ENCODE results near the gene LDLRAD2. TPM values are rescaled to one million over a fixed set of nuclear protein-coding genes. Genes with fewer than 3 reads are reported as not detected.

Gene LDLRAD2
- total RNA-seq, 1 donor from 2014 or later: not detected

DNA sequence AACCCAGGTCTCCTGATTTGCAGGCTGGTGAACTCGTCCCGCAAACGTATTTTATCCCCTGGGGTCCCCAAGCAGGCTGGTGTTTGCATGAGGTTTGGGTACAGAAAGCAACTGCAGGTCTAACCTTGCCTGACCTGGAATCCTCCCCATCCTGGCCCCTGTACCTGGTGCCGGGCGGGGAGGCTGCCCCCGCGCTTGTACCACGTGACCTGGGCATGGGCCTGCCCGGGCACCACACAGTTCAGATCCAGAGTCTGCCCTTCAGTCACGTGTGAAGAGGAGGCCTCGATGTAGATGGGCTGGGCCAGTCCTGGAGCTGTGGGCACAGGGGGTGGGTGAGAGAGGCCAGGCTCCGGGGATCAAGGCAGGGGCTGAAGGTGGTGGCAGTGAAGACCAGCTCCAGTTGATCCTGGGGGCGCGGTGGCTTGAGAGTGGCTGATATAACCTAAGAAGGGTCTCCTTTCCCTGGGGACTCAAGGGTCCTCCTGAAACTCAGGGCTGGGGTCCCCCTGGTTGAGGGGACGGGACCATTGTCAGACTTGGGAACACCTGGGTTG, 30.6 kb downstream of the LDLRAD2 start:
- intact Hi-C loops (cut with micrococcal nuclease): no loop called here

DNA sequence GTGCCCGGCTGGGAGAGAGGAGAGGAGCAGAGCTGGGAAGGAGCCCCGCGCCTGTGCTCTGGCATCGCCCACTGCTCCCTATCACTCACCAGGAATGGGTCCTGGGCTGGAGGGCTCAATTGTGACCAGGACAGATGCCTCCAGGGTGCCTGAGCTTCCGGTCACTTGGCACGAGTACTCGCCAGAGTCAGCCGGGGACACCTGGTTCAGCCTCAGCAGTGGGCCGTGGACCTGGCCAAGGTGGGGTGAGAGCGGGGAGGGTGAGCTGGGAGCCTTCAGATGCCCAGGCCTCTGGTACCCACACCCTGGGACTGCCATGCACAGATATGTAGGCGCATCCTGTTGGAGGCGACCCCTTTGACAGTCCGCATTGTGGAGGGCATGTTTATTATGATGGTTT, 31.1 kb downstream of the LDLRAD2 start:
- intact Hi-C loops (cut with micrococcal nuclease): no loop called here

DNA sequence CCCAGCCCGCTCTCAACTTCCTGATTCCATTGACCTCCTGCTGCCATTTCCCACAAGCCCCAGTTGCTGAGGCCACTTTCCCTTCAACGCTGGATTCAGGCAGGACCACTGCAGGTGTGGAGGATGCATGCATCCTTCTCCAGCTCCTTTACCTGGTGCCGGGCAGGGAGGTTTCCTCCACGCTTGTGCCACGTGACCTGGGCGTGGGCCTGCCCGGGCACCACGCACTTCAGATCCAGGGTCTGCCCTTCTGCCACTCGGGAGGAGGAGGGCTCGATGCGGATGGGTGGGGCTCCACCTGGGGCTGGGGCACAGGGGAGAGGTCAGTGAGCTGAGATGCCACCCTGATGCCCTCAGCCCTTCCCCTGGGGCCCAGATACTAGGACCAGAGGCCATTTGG, 31.9 kb downstream of the LDLRAD2 start:
- intact Hi-C loops (cut with micrococcal nuclease): no loop called here

DNA sequence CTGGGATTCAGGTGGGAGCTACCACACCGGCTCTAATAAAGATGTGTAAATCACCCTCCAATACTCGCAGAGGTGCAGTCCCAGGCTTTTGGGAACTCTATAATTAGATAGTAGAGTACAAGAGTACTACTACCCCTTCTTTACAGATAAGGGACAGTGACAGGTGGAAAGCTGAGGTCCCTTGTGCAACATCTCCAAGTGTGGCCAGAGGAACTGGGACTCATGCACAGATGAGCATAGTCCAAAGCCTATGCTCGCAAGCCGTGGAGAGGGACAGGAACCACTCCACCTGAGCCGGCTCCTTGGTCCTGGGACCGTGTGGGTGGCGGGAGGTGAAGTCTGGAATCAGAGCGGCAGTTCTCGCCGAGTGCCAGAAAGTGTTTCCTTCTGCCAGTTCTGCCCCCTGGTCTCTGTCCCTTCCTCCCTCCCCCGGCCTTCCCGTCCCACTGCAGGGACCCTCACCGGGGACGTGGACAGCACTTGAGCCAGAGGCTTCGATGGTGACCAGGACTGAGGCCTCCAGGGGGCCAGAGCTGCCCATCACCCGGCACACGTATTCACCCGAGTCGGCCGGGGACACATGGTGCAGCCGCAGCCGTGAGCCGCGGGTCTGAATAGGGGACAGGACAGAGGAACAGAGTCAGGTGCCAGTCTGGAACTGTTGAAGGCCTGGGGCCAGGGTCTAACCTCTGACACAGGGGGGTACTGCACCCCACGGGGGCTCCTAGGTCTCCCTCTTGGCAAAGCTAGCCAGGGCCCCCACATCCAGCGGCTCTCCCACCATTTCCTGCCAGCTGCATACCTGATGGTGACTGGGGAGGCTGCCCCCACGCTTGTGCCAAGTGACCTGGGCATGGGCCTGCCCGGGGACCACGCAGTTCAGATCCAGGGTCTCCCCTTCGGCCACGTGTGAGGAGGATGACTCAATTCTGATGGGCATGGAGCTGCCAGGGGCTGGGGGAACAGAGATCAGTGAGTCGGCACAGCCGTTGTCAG, 33.9 kb downstream of the LDLRAD2 start:
- intact Hi-C loops (cut with micrococcal nuclease): no loop called here

DNA sequence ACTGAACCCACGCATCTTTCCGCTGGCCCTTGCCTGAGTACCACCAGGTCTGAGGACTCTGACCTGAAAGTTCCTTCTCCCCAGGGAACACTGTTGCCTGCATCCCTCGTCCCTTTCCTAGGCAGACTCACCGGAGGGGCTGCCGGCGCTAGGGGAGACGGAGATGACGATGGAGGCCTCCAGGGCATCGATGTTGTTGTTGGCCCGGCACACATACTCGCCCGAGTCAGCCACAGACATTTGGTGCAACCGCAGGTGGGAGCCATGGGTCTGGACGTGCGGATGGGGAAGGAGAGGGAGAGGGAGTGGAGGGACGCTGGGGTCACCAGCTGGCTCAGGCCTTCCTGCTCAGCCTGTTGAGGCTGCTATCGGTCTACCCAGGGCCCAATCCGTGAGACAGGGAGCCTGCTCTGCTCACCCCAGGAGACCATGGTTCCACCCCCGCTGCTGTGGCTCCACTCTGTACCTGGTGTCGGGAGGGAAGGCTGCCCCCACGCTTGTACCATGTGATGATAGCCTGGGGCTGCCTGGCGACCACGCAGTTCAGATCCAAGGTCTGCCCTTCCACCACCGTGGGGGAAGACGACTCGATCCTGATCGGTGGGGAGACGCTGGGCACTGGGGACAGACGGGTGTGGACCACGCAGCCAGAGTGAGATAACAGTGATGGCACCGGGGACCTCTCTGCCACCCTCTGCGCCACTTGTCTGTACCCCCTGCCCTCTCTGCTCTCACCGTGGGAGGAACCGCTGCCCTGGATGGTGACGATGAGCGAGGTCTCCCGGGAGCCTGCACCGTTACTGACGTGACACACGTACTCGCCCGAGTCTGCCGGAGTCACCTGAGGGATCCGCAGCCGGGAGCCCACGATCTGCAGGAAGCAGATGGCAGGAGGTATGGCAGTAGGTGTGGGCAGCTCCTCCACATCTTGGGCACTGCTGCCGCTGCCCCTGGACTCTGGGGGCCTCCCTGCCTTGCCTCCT, 35.4 kb downstream of the LDLRAD2 start:
- intact Hi-C loops (cut with micrococcal nuclease): no loop called here

DNA sequence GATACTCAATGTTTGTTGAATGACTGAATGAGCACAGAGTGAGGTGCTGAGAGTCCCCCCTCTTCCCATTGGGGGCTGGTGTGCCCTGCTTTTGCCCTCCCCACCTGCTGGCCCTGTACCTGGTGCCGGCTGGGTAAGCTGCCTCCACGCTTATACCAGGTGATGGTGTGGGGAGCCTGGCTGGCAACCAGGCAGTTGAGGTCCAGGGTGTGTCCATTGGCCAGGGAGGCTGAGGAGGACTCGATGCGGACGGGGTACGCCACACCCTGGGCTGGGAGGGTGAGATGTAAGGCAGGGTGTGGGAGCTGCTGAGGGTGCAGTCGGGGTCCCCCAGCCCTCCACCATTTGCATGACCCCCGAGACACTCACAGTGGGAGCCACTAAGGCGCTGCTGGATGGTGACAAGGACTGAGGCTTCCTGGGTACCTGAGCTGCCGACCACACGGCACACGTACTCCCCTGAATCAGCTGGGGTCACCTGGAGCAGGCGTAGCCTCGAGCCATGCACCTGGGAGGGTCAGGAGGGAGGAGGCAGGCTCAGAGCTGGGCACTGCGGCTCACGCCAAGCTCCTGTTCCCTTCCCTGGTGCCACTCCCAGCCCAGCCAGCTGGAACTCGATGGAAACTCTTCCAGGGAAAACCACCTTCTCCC, 36.6 kb downstream of the LDLRAD2 start:
- intact Hi-C loops (cut with micrococcal nuclease): no loop called here

DNA sequence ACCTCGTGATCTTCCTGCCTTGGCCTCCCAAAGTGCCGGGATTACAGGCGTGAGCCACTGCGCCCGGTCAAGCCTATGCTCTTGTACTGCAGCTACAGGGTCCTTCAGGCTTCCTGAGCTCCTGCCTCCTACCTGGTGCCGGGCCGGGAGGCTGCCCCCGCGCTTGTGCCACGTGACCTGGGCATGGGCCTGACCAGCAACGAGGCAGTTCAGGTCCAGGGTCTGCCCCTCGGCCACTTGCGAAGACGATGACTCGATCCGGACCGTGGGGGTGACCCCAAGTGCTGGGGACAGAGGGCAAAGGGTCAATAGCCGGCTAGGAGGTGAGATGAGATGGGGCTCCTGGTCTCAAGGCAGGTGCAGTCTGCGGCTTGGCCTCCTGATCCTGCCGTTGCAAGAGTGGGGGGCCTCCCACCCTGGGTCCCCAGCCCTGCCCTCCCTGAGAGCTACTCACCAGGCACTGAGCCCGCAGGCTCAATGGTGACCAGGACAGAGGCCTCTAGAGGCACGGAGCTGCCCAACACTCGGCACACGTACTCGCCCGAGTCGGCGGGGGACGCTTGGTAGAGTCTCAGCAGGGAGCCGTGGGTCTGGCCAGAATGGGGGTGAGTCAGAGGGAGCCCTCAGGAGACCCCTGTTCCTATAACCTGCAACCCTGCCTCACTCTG, 38.0 kb downstream of the LDLRAD2 start:
- intact Hi-C loops (cut with micrococcal nuclease): no loop called here

DNA sequence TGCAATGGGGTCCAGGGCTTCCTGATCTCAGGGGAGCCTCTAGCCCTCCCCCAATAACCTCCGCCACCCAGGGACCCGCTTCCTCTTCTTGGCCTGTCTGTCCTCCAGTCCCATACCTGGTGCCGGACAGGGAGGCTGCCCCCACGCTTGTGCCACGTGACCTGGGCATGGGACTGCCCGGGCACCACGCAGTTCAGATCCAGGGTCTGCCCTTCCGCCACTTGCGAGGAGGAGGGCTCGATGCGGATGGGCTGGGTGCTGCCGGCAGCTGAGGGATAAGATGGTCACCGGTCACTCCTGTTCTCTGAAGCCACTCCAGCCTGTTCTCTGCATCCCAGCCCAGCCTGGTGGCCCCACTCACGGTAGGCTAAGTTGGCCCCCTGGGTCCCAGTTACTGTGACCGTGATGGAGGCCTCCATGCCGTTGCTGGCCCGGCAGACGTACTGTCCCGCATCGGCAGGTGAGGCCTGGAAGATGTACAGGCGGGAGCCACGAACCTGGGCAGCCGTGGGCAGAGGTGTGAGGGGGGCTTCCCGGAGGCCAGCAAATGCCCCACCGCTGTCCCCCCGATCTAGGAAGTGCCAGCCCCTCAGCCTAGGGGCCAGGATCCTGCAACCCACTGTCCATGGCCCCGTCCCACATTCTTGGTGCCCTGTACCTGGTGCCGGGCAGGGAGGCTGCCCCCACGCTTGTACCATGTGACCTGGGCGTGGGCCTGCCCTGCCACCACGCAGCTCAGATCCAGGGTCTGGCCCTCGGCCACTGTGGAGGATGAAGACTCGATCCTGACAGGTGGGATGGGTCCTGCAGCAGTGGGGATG, 39.6 kb downstream of the LDLRAD2 start:
- intact Hi-C loops (cut with micrococcal nuclease): no loop called here

DNA sequence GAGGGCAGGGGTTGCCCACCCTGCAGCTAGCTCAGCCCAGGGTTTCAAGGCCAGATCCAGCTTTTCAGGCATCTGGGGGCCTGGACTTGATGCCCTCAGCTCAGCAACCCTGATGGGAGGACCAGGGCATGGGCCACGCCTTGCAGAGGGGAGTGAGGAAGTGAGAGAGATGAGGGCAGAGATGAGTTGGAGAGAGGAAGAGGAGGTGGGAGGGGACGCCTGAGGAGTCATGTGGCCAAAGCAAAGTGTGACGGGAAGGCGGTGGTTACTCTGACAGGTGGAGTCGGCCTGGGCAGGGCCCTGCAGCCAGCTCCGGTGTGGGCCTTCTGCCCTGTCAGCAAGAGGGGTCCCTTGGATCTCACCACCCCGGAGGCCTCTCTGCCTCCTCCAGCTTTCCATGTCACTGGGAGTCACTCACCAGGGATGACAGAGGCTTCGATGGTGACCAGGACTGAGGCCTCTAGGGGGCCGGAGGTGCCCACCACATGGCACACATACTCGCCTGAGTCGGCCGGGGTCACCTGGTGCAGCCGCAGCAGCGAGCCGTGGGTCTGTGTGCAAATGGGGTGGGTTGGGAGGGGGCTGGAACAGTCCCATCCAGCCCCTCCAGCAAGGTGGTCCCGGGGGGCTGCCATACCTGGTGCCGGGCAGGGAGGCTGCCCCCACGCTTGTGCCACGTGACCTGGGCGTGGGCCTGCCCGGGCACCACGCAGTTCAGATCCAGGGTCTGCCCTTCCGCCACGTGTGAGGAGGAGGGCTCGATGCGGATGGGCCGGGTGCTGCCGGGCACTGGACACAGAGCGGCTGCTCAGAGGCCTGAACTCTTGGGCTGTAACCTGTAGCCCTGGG, 40.4 kb downstream of the LDLRAD2 start:
- intact Hi-C loops (cut with micrococcal nuclease): no loop called here

DNA sequence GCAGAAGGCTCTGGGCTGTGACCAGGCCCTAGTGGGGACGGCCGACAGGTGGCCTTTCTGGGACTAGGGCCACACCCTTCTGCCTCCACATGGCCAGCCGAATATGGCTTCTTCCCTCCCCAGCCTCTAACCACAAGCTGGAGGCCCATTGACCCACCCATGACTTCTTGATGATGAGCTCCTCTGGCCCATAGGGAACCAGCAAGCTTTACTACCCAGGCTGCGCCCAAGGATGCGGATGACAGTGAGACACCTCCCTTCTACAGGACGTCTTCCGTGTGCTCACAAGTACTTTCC, 41.0 kb downstream of the LDLRAD2 start:
- intact Hi-C loops (cut with micrococcal nuclease): no loop called here

DNA sequence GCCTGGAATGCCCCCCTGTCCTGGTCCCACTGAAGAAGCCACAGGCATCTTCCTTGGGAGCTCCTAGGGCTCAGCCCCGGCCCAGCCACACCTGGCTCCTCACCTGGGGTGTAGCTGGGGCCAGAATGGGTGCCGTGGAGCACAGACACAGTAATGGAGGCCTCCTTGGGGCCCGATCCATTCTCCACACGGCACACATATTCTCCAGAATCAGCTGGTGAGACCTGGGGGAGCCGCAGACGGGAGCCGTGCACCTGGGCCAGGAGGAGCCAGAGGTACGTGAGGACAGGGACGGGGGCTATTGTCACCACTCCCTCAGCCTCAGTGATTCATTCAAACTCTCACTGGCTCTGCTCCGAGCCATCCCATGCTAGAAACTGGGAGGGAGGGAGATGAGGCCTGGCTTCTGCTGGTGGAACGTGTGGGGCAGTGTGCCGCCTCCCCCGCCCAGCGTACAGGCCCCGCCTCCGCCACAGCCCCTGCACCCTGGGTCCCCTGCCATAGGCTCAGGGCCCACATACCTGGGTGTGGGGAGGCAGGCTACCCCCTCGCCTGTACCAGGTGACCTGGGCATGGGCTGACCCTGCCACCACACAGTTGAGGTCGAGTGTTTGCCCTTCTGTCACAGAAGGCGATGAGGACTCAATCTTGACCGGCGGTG, 42.2 kb downstream of the LDLRAD2 start:
- intact Hi-C loops (cut with micrococcal nuclease): no loop called here

DNA sequence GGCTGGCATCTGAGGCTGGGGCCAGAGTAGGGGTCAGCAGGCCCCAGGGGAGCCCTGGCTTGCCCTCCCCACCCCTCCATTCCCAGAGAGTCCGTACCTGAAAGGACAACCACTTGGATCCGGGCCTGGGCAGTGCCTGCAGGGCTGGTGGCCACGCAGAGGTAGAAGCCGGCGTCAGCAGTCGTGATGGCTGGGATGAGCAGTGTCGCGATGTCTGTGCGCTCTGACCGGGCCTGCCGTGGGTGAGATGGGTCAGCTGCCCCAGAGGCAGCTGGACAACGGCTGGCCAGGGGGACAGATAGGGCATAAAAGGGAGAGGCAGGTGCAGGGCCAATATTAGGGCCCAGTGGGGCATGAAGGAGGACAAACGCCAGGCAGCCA, 42.7 kb downstream of the LDLRAD2 start:
- intact Hi-C loops (cut with micrococcal nuclease): no loop called here

DNA sequence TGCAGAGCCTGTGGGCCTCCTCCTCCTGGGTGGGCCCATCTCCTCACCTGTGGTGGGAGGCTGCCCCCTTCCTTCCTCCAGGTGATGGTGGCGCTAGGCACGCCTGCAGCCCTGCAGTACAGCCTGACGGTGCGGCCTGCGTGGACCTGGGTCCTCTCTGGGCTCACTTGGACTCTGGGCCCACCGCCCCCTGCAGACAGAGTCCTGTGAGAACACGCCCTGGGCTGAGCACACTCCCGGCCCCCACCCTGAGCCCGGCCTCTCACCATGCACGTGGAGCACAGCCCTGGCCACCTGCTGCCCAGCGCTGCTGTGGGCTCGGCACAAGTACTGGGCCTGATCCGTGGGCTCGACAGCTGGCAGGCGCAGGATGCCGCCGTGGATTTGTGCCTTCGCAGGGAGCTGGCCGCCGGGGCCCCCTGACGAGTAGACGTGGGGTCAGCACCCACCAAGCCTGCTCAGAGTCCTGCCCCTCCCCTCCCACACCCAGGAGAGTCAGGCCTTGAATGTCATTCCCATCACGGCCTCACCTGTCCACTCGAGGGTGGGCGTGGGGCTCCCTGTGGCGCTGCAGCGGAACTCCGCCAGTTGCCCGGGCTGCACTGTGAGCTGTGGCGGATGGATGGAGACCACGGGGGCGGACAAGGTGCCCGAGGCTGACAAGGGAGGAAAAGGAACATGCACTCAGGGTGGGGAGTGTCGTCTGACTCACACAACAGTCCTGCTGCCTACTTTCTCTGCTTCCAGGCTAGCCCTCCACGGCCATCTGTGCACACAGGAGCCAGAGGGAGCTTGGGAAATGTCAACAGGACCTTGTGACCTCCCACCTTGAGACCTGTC, 43.4 kb downstream of the LDLRAD2 start:
- intact Hi-C loops (cut with micrococcal nuclease): no loop called here

DNA sequence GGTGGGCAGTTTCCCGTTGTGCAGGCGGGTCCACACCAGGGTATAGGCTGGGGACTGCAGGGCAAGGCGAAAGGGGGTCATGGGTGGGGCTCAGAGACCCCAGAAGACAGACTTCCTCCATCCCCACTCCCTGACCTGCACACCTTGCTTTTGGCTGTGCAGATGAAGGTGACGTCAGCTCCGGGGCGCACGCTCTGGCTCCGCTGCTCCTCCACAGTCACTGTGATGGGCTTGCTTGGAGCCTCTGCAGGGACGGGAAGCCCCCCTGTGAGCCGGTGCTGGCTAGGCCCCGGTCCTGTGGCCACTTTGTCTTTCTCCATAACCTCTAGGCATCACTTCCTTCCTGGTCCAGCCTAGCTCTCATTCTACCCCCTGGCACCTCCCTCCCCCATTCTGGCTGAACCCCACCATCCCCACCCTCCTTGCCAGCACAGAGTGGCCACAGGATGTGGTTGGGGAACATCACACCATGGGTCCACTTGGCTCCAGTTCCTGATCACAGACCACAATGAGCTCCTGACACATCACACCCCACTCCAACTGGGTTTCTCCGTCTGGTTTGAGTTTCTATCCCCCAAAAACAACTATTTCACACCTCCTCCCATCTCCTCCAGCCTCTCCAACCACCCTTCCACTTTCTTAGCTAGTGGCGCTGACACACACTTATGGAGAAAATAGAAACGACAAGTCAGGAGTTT, 45.2 kb downstream of the LDLRAD2 start:
- intact Hi-C loops (cut with micrococcal nuclease): no loop called here

DNA sequence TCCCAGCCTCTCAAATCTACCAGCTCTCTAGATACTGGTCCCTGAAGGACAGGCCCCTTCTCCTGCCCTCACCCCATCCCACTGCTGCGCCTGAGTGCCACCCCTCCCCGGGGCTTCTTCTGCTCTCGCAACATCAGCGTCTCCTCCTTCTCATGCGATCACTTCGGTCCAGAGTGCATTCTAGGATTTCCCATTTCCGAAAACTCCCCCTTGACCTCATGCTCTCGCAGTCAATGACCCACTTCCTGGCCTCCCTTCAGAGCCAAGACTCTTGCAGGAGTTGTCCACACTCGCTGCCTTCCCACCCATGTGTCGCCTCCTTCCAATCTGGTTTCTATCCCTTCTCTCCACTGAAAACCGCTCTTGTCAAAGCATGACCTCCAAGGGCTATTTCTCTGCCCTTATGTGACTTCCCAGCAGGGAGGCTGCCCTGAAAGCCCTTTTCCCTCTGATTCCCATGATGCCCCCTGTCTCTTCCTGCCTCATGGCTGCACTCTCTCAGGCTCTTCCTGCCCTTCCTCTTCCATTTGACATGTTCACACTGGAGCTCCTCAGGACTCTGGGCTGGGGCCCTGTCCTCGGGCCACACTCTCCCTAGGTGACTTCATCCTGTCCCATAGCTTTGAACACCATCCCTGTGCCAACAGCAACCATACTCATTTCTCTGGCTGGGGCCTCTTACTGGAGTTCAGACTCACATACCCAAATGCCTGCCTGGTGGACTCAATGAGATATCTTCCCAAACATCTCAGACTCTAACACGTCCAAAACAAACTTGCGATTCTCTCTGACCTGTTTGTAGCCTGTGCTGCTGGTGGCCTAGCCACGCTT, 46.0 kb downstream of the LDLRAD2 start:
- intact Hi-C loops (cut with micrococcal nuclease): no loop called here

DNA sequence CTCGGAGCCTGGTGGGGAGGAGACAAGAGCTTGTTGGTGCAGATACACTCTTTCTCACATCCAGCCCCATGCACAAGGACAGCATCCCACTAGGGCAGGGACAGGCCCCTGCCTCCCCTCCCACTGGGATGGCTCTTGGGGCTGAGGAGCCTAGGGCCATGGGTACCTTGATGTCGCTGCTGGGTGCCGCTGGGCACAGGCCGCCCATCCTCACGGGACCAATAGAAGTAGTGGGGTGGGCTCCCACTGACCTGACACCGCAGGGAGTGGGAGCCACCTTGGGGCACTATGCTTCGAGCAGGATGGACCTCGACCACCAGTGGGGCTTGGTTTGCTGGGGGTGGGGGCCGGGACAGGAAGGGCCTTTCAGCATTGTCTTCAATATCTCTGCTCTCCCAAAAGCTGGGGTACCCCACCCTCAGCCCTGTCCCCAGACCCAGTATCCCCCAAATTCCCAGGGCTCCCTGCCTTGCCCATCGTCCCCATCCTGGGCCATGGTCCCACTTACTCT, 47.7 kb downstream of the LDLRAD2 start:
- intact Hi-C loops (cut with micrococcal nuclease): no loop called here
